HG03095 (cell line): Measurements from ENCODE around the gene PAIP2B.
"Not testable (repeated sequence)": the region's sequence is repeated elsewhere in the genome, so short reads cannot be mapped to it uniquely, and the experiment has no call there.

ENCODE experiments used
- ATAC-seq: cut with Tn5 transposase; IDR thresholded peaks from one replicate; pipeline ENCODE4 v1.9.1; 2021; ENCODE audit warnings: moderate library complexity; ENCODE audit not compliant: unreplicated experiment

PAIP2B gene, protein sequence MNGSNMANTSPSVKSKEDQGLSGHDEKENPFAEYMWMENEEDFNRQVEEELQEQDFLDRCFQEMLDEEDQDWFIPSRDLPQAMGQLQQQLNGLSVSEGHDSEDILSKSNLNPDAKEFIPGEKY

DNA sequence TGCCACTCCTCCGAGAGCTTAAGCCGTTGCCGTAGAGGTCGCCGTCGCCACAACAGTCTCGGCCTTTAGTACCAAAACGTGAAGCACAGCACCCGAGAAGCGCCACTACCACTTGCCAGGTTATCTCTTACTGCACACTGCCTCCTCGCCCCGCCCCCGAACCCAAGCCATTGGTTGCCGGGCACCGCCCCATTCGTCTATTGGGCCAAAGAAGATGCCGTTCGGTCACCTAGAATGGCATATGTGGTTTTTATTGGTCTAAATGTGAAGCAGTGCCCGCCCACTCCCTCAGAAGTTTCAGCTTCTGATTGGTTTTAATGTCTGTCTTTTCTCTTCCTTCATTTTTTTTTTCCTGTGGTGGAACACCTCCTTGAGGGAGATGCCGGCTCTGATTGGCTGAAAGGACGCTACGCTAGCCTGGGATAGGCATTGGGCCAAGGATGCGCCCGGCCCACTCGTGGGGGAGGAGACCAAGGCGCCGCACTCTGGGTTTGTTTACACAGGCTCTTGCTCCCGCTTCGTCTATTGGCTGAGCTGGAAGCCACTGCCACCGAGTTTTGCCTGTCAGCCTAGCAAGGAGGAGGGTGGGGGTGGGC is at the start of gene PAIP2B:
Gene PAIP2B, minus strand, starts transcription at position 139 of the 596 bp plus-strand sequence. CDS start 24,514 bp downstream, outside the sequence.
- ATAC-seq = peak; percentile 96

DNA sequence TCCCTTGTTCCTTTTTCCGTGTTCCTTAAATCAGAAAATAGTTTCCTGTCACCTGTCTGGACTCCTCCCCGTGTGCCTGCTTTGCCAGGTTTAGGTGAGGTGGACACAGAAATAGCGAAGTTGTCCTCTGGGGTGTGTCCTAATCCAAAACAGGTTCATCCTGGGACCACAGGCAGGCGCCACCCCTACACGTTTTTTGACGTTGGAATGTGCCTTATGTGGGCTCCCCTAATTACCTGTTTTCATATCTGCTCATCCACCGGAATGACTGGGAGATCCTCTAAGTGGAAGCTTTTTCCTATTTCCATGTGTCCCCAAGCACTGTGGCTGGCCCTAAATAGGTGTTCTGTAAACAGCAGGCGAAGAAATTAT is 49.0 kb upstream of the PAIP2B start:
- no peak for ATAC-seq

DNA sequence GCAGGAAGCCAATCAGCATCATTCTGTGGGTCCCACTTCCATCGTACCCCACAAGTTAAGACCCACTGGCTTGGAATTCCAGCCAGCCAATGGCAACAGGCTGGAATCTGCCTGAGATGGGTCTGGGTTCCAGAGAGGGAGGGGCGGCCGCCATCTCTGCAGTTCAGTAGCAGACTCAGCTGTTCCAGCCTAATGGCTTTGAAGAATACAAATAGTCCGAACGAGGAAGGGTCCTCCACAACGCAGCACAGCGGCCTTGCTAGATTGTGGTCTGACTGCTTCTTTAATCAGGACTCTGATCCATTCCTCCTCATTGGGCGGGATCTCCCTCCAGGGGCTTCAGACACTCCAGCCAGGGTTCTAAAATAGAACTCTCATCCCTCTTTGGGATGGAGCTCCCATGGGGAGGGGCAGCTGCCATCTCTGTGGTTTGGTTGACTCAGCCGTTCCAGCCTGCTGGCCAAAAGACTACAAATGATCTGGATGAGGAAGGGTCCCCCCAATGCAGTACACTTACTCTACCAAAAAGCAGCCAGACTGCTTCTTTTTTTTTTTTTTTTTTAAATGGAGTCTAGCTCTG is 42.7 kb upstream of the PAIP2B start:
- no peak for ATAC-seq

DNA sequence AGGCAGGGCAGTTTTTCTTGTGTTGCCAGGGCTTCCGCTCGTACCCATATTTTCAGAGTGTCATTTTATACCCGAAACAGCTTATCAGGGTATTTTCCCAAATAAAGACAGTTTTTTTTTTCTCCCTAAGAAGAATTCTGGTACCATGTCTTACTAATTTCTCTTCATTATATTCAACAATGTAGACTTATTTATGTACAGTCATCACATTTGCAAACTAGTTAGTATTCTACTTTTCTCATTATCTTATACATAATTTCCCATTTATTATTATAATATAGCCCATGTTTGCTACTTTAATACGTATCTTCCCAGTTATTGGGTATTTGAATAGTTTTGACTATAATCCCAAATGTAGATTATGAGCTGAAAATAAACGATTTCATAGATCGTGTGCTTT is 36.5 kb upstream of the PAIP2B start:
- ATAC-seq = no peak

DNA sequence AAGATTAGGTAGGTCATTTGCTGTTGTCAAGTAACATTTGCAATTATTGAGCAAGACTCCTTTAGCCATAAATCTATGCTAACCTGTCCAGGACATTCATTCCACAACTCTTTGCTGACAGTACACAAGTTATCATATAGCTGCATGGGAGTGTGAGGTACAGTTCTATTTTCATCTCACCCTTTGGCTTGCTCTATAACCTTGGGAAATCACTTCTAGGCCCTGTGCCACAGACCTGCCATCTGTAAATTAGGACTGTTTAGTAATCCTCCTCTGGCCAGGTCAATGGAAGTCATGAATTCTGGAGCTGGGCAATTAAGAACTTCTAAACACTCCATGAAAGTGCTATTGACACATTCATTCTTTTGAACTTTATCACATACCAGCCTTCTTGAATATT is 34.6 kb upstream of the PAIP2B start:
- no peak for ATAC-seq

DNA sequence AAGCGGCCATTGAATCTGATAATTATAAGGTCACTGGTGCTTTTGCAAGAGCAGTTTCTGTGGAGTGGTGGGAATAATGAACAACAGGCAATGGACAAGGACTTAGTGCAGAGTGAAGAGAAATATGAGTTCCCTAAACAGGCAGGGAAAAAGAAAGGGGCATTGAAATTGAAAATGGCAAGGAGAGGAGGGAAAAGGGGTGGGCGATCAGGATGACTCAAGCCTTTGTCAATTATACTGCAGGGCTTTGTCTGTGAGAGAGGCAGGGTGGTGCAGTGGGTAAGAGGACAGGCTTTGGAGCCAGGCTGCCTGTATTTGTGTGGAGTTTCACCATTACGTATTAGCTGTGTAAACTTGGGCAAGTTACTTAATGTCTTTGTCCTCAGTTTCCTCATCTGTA is 29.5 kb upstream of the PAIP2B start:
- ATAC-seq = no peak

DNA sequence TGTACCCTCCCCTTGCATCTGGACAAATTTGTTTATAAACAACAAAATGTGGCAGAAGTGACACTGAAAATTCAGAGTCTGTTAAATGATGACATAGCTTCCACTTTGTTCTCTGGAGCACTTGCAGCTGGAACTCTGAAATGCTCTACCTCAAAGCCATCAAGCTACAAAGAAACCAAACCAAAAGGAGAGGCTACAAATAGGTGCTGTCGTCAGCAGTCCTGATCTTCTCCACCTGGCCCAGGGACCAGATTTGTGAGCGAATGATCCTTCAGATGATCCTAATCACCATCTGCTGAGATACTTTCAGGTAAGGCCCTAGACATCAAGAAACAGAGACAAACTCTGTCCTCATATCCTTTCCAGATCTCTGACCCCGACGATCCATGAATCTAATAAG is 27.9 kb upstream of the PAIP2B start:
- no peak for ATAC-seq

DNA sequence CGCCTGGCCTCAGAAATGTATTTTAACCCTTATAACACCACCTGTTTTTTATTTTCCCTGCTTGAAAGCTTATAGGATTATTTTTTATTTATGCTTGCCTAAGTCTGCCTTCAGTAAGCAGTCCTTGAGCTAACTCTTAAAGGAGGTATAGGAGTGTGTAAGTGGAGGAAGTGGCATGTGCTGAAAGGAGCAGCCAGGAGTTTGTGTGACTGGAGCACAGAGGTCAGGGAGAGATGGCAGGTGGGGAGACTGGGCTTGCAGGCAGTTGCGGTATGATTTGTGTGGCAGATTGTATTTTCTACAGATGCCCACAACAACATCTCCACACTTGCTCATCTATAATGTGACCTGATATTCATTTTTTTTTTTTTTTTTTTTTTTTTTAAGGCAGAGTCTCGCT is 27.2 kb upstream of the PAIP2B start:
- no peak for ATAC-seq

DNA sequence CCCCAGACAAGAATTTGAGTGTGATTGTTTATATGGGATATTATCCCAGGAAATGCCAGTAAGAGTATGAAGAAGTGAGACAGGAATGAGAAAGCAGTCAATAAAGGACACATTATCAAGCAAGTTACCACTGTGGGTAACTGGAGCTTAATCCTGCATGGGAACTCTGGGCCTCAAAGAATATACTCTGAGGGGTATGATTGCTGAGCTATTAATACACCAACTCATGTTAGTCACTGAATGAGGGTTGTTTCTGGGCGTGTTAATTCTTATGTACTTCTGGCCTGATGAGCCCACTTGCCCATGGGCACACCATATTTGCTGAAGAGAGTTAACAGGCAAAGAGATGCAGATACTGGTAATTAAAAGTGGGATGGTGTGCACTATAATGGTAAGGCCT is 26.6 kb upstream of the PAIP2B start:
- ATAC-seq = no peak

DNA sequence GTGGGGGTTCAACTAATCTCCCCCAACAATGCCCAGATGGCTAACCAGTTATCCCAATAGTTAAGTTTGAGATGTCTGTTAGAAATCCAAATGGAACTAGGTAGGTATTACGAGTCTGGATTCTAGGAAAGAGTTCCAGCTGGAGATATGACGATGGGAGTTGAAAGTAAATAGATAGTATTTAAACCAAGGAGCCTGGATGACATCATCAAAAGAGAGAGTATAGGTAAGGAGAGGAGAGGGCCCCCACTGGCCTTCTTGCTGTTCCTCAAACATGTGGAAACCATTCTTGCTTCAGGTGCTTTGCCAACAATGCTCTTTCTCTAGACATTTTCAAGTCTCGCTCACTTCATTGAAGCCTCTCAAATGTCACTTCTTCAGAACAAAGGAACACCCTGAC is 26.0 kb upstream of the PAIP2B start:
- ATAC-seq = no peak

DNA sequence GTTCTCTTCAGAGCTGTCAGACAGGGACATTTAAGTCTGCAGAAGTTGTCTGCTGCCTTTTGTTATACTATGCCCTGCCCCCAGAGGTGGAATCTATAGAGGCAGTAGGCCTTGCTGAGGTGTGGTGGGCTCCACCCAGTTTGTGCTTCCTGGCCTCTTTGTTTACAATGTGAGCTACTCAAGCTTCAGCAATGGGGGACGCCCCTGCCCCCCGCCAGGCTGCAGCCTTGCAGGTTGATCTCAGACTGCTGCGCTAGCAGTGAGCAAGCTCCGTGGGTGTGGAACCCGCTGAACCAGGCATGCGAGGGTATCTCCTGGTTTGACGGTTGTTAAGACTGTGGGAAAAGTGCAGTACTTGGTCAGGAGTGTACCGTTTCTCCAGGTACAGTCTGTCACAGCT is 24.0 kb upstream of the PAIP2B start:
- no peak for ATAC-seq

DNA sequence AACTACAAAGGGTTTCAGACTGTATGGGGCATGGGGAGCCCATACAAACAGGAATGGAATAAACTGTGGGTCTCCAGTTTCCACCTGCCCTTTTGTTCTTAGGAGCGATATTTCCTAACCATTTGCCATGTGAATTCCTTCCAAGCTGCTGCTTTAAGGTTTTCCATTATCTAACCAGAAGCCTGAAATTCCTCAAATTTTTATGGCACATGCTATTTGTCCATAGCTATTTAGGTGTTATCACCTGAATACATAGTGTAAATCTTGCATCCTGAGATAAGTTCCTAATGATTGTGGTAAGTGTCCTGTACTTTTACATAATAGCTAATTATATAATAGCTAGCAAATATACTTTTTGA is 17.4 kb upstream of the PAIP2B start:
- ATAC-seq = no peak

DNA sequence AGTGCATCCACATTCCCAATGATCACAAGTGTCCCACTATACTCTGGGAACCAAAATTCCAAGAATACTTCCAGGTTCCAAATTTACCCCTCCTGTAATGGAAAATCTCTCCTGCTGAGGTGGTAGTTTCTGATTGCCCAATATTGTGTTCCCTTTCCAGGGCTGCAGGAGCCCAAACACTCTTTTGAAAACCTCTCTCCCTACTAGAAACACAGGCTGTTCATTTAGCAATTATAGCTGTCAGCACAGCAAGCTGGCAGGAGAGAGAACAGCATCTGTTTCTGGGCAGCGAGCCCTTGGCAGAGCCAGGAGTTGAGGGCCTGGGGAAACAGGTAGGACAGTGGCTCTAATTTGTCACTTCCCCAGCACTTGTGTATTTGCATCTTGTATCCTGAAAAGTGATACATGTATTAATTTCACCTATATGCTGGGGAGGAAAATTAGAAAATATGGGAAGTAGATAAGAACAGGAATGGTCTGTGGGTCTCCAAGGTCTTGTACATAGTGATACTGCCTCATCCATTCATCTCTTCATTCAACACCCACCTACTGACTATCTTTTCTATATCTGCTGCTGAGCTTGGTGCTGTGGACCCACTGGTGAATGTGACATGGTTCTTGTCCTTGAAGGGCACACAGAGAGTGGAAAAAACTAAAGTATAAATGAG is 16.9 kb upstream of the PAIP2B start:
- ATAC-seq = no peak

DNA sequence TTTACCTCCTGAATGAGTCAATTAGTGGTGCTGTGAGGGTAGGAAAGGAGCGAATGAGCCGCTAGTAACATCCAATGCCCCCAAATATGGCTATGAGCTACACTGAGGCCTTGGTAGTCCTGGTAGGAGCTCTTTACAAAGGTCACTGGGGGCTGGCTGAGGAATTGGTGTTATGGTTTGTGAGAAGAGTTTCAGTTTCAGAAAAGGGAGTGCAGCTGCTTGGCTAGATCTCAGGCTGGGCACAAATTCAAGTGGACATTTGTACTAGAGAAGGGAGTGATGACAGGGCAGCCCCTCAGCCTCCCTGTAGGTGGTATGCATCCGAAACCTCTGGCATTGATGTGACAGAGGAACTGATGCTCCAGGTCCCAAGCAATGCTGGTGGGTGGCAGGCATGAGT is 13.9 kb upstream of the PAIP2B start:
- no peak for ATAC-seq

DNA sequence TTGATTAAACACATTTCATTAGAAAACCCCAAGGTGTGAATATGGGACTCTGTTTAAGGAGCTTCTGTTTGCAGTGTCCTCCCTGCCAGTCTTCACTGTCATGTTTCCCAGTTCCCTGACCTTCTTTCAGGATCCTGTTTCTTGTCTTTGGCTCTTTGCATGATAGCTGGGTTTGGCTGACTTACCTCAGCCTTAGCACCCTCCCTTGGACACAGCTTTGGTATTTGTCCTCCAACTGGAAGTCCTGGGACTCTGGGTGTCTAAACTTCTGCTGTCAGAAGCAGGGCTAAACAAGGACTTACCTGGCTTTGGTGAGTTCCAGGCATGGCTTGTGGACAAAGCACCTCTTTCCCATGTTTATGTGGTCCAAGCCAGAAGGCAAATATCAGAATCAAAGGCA is 11.2 kb upstream of the PAIP2B start:
- ATAC-seq = no peak

DNA sequence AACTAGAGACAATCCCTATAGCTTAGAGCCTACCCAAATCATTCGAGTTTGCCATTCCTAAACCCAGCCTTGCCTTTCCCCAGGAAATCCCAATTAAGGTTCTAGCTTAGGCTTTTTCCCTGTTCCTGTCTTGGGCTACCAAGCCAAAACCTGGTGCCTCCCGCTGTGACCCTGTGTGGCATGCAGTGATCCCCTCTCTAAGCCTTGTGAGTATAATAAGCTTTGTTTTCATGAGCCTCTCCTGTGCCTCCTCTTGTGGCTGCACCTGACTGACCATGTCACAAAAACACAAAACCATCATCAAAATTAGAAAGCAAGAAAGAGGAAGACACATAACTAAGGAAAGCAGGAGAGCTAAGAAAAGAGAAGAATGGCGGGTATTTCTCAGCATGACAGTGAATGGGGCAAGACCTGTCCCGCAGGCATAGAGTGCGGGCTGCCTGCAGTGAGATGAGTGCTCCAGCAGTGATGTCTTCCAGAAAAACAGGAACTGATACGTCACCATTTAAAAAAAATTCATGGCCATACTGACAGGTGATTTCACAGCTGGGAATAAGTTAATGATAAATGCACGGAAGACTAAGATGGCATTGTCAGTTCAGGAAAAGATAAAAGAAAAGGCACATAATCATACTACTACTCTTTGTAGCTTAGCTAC is 9.2 kb upstream of the PAIP2B start:
- ATAC-seq = no peak

DNA sequence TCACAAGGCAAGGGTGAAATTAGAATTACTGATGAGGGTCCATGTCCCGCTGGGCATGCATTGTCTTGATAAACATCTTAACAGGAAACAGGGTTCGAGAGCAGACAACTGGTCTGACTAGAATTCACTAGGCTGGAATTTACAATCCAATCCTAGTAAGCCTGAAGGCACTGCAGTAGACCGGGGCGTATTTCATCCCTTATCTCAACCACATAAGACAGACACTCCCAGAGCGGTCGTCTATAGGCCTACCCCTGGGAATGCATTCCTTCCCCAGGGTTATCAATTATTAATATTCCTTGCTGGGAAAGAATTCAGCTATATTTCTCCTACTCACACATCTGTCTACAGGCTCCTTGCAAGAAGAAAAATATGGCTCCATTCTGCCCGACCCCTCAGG is 6.2 kb upstream of the PAIP2B start:
- ATAC-seq = not testable (repeated sequence)

DNA sequence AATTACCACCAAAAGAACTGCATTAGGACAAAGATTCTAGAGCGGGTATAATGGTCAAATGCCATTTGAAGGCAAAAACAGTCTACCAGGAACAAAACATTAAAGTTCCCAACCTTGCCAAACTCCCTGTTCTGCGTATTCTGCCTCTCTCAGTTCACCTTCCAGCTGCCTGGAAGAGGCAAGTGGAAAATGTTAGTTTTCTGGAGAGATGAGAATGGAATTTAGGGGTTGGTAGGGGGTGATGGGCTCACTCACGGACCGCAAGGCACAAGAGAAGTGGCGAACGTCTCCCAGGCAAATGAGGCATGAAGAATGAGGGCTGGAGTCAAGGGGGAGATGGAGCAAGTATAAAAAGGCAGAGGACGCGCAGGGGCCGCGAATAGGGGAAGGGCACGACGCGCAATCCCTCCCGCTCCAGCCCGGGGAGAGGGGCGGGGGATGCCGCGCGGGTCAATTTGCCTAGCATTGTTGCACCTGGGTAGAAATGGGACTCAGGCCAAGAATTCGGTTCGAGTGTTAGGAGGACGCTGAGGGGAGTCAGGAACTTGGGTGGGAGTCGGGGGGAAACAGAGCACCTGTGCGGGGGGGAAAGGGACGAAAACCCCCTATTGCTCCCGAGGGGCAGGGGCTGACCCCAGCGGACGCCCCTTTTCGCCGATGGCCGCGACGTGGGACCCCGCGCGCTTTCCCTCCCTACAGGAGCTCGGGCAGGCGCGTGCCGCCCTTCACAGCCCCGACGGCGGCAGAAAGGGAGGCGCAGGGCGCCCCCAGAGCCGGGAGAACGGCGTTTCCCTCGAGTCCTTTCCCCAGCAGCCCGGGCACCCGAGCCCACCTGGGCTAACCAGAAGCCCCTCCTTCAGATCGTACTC is 573 bp downstream of the PAIP2B start:
- ATAC-seq = peak; percentile 8

DNA sequence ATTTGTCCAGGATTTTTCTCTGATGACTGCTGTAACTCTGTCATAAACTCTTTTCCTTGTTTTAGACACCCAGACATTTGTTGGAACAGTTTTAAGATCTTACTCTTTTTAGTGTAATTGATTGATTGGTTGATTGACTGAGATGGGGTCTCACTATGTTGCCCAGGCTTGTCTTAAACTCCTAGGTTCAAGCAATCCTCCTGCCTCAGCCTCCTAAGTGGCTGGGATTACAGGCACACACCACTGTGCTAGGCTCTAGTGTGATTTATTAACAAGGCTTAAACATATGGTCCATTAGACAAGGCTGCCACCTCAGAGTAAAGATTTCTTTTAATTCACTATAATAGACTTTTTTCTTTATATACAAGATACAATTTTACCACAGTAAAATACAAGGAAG is 2.0 kb downstream of the PAIP2B start:
- no peak for ATAC-seq

DNA sequence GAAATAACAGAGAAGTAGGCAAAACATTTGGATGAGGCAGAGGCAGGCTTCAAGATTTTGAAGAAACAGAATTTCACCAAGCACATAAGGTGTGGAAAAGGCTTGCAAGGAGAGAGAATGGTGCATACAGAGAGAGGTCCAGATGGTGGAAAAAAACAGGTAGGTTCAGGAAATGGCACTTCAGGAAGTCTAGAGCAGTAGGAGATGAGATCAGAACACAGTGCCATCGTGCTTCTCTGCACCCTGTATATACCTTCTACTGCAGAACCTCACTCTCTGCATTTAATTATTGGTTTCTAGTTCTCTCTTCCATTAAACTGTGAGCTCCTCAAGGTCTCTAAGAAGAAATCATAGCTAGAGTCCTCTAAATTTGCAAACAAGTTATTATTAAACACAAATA is 2.4 kb downstream of the PAIP2B start:
- no peak for ATAC-seq

DNA sequence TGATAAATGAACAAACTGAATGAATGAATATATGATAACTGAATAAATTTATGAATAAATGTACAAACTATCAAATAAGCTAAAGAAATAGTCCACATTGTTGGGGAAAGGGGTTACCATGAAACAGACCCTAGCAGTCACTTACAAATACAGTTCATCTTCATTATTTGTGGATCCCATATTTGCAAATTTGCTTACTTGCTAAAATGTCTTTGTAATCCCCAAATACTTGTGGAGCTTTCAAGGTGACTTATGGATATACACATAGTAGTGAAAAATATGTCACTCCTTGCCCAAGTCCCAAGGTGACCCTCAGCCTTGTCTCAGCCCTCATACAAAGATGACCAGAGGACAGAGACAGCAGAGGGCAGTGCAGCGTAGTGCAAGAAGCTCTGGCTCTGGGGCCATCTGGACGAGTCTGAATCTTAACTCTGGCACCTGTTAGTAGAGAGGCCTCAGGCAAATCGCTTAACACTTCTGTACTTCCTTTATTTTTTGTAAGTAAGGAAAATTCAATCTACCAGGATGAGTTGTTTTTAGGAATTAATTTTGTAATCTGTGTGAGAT is 3.1 kb downstream of the PAIP2B start:
- no peak for ATAC-seq
